ENCODE results near the gene RSBN1L.
"Not testable (repeated sequence)": the region's sequence is repeated elsewhere in the genome, so short reads cannot be mapped to it uniquely, and the experiment has no call there.

The RSBN1L gene

DNA sequence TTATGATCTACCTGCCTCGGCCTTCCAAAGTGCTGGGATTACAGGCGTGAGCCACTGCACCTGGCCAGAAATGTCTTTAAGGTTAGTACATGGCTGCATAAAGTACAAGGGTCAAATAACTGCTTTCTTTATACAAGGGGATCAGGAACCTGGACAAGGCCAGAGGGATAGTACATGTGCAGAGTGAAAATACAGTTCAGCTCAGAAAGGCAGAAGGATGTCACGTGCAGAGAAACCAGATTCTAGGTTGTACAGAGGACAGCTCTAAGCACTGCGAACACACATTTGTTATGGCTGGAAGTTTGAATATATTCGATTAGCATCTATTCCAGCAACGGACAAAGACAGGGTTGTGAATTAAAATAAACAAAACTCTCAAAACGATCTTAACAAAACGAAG, 6.0 kb upstream of the RSBN1L start:
- FAIRE-seq, result no peak

DNA sequence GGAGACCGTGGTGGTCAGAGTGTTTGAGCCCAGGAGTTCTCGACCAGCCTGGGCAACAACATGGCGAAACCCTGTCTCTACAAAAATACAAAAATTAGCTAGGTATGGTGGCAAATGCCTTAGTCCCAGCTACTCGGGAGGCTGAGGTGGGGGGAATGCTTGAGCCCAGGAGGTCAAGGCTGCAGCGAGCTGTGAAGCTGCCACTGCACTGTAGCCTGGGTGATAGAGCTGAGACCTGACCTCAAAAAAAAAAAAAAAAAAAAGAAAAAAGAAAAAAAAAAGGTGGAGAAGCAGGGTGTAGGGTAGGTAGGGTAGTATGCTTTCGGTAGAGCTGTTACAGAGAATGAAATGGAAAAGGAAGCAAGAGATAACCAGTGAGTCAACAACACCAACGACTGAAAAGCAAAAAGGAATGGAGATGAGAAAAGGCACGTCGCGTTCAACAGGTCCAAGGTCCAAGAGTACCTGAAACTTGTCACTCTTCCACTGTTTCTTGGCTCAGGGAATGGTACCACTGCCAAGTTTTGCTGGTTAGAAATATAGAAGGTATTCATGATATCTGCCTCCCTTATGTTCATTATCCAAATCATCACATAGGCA, 4.3 kb upstream of the RSBN1L start:
- FAIRE-seq, result no peak

DNA sequence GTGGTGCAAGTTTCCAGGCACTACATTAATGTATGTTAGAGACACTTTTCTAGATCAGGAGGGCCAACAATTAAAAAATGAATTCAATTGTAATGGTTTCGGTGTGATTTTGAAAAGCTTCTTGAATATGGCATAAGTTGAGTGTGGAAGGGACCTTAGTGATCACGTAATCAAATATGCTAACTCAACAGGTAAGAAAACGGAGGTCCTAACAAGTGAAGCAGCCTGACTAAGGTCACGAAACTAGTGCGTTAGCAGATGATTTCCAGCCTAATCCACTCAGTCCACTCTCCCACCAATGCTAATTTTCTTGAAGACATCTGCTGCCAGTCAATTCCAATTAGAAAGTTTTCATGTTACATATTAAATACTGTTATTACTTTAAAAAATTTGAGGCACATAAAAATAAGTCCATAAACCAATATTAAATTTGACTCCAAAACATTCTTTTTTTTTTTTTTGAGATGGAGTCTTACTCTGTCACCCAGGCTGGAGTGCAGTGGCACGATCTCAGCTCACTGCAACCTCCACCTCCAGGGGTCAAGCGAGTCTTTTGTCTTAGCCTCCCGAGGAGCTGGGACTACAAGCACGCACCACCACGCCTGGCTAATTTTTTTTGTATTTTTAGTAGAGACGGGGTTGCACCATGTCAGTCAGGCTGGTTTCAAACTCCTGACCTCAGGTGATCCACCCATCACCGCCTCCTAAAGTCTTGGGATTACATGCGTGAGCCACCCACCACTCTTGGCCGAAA, 2.3 kb upstream of the RSBN1L start:
- no peak for FAIRE-seq

DNA sequence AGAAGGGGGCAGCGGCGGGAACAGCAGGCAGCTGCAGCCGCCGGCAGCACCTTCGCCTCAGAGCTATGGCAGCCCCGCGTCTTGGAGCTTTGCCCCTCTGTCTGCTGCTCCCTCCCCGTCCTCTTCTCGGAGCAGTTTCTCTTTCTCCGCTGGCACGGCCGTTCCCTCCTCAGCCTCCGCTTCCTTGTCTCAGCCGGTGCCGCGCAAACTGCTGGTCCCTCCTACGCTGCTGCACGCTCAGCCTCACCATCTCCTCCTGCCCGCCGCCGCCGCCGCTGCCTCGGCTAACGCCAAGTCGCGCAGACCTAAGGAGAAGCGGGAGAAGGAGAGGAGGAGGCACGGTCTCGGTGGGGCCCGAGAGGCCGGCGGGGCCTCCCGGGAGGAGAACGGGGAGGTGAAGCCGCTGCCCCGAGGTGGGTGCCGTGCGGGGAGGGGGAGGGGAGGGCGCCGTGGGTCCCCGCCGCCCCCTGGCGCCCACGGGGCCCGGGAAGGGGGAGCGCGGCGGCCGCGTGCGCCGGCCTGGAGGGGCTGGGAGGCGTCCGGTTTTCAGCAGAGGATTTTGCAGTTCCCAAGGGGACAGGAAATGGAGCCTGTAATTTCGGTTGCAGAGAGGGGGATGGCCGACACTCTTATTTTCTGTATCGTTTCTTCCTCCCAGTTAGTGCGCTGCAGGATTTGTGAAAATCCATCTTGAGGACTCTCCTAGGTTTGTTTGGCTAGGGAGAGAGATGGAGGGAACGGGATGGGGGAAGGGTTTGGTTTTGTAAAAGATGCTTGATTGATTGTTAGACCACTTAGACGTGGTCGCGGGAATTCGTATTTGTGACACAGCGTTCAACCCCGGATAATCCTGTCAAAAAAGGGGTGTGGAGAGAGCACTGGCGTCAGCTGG, 630 bp downstream of the RSBN1L start:
- FAIRE-seq, result no peak

DNA sequence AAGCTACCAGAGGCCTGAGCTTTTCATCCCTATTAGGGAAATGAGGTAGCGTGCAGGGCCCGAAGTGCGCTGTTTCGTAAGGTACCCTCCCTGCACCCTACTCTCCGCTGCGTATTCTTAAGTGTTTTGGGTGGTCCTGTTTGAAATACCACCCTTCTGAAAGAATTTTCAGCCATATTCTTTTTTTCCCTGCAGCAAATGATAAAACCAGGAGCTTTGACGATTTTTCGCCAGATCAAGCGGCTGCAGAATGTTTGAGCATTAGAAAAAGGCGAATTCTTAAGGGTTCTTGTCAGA, 1.2 kb downstream of the RSBN1L start:
- no peak for FAIRE-seq

DNA sequence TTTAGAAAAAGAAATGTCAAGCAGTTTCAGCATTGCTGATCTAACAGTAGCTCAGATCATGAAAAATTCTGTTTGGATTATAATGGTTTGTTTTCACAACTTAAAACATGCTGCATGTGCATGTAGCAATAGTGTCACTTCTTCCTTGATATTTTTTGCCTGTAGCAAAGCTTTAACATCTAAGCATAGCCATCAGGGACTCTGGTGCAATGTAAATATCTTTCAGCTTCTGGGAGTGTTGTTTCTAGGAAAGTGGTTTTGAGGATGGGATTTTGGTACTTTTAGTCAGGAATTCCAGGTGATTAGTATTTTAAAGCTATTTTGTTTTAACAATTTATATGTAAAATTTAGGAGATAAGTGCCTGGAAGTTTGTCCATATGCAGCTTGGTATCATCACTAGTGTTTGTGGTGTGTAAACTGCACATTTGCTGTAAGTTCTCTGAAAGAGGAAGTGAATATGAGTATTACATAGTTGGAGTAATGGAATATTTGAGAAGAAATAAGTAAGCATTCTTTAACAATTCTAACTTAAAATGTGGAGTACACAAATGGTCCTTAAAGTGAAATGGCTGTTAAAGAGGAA, 1.9 kb downstream of the RSBN1L start:
- no peak for FAIRE-seq

DNA sequence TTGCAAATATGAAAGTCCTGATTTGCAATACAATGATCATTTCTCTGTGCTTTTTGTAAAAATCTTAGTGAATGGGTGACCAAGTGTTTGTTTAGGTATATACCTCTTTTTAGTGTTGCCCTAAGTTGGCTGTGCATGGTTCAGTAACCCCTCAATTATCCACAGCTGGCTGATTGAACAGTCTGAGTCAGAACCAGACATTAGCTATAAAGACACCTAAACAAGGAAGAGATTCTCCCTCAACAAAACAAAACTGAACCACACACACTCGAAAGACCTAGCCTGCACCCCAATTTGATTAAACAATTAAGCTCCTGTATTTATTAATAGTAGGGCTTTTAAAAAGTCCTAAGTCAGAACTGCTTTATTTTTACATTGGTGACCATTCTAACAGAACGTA, 2.8 kb downstream of the RSBN1L start:
- FAIRE-seq, result no peak

DNA sequence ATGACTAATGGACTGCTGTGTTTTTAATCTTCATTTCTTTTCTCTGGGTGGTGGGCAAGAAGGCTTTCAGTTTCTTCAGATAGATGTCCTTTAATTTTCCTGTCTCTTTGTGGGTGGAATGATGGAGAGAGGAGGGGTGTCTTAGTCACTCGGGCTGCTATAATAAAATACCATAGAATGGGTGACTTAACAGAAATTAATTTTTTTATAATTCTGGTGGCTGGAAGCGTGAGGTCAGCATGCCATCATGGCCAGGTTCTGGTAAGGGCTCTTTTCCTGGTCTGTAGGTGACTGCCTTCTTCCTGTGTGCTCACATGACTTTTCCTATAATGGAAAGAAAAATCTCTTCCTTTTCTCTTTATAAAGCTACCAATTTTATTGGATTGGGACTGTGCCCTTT, 6.3 kb downstream of the RSBN1L start:
- FAIRE-seq, result no peak

DNA sequence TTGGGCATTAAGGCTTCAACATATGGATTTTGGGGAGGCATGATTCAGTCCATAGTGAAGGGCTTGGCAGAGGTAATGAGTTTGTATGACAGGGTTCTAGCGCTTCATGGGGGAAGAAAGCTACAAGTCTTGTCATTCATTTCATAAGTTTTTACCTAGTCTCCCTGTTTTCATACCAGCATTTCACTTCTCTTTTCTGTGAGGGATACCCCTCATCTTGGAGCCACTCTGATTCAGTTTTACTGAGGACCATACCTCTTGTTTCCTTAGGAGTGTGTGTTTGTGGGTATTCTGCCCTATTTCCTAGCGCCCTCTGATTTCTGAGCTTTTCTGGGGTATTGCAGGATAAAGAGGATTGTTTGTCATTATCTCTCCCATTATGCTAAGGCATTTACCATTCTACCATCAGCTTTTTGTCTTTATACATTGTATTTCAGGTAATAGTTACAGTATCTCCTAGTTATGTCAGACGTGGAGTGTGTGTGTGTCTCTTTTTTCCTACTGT, 6.8 kb downstream of the RSBN1L start:
- FAIRE-seq, result no peak

DNA sequence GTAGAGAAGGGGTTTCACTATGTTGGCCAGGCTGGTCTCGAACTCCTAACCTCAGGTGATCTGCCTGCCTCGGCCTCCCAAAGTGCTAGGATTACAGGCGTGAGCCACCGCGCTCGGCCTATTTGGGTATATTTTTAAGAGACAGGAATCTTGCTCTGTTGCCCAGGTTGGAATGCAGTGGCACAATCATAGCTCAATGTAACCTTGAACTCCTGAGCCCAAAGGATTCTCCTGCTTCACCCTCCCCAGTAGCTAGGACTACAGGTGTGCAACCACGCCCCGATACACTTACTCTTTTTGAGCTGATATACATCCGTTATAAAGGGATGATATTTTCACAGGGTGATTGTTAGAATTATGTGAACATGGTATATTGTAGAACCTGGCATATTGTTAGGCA, 7.4 kb downstream of the RSBN1L start:
- FAIRE-seq, result not testable (repeated sequence)

DNA sequence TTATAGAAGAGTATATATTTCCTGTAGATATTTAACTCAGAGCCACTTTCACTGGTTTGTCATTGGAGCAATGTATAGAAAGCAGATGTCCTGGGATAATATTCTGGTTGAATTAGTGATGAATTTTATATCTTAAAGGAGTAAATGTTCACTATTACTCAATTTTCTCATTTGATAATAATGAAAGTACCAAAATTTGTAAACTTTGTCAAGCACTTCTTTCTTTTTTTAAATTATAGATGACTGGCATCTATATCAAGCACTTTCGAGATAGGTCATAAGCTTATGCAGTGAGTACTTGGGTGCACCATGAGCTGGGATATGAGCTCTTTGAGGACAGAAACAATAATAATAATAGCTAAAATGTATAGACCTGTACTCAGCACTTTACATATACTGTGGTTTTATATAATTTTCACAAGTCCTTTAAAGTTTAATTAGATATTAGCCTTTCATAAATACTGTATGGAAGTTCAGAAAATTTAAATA, 11.3 kb downstream of the RSBN1L start:
- FAIRE-seq, result no peak

DNA sequence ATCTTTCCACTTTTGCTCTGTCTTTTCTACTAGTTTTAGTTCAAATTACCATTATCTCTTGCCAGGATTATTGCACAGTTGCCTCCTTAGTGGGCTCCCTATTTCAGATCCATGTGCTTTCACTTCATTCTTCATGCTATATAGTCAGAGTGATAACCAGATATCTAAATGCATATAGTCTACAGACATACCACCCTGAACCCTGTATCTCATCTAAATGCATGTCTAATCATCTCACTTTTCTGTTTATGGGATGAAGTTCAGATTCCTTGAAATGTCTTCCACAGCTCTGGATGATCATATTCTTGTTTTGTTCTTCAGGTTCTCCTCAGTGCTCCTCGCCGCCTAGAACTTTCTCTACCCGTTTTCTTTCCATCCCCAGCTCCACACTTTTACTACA, 13.8 kb downstream of the RSBN1L start:
- no peak for FAIRE-seq

DNA sequence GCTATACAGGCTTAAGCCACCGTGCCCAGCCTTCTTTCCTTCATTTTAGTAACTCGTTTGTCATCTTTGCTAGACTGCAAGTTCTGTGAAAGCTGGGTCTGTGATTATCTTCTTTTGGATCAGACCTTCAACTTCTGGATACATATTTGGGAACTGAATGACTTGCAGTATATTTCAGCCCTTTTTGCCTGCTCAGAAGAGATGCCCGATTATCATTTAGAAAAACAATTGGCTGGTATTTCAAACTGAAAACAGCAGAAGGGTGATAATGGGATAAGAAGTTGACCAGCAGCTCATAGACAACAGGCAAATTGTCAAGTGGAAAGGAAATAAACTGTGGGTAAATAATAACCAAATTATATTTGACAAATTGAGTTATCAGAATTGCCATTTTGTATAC, 14.6 kb downstream of the RSBN1L start:
- no peak for FAIRE-seq

DNA sequence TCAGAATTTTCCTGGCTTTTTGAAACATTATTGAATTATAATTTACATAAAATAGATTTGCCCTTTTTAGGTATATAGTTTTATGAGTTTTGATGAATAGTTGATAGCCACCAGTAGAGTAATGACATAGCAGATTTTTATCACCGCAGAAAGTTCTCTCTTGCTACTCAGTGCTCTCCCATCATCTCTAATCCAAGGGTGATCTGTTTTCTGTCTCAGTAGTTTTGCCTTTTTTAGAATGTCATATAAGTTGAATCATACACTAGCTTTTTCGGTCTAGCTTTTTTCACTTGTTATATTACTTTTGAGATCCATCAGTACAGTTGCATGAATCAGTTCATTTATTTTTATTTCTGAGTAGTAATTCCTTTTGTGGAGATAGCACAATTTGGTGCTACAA, 17.9 kb downstream of the RSBN1L start:
- no peak for FAIRE-seq

DNA sequence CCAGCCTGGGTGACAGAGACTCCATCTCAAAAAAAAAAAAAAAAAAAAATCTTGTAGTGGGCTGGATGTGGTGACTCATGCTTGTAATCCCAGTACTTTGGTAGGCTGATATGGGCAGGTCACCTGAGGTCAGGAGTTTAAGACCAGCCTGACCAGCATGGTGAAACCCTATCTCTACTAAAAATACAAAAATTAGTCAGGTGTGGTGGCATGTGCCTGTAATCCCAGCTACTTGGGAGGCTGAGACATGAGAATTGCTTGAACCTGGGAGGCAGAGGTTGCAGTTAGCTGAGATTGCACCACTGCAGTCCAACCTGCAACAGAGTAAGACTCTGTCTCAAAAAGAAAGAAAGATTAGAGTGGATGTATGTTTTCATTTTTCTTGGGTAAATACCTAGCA, 18.7 kb downstream of the RSBN1L start:
- not testable (repeated sequence) for FAIRE-seq

DNA sequence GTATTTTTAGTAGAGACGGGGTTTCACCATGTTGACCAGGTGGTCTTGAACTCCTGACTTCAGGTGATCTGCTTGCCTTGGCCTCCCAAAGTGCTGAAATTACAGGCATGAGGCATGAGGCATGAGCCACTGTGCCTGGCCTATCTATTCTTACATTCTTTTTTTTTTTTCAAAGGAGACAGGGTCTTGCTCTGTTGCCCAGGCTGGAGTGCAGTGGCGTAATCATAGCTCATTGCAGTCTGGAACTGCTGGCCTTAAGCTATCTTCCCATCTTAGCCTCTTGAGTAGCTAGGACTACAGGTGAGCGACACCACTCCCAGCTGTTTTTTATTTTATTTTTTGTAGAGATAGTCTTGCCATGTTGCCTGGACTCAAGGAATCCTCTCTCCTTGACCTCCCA, 20.5 kb downstream of the RSBN1L start:
- FAIRE-seq, result no peak

DNA sequence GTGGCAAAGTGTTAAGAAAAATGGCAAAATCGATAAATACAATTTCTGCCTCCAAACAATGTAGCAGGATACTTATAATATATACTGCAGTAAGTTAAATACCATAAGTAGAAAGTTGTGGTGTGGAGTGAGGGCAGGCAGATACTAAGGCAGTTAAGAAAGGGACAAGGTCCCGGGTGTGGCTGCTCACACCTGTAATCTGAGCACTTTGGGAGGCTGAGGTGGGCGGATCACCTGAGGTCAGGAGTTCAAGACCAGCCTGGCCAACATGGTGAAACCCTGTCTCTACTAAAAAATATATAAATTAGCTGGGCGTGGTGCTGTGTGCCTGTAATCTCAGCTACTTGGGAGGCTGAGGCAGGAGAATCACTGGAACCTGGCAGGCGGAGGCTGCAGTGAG, 21.3 kb downstream of the RSBN1L start:
- not testable (repeated sequence) for FAIRE-seq

DNA sequence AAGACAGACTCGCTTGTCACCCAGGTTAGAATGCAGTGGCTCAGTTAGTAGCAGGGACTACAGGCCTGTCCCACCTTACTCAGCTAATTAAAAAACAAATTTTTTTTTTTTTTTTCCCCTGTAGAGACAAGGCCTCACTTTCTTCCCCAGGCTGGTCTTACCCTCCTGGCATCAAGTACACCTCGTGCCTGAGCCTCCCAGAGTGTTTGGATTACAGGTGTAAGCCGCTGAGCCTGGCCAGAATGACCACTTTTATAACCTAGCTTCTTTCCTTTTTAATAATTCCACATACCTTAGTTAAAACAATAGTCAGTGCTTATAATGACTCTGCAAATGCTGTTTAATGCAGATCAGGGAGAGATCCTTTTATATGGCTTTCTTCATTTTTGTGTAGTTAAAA, 31.3 kb downstream of the RSBN1L start:
- no peak for FAIRE-seq

DNA sequence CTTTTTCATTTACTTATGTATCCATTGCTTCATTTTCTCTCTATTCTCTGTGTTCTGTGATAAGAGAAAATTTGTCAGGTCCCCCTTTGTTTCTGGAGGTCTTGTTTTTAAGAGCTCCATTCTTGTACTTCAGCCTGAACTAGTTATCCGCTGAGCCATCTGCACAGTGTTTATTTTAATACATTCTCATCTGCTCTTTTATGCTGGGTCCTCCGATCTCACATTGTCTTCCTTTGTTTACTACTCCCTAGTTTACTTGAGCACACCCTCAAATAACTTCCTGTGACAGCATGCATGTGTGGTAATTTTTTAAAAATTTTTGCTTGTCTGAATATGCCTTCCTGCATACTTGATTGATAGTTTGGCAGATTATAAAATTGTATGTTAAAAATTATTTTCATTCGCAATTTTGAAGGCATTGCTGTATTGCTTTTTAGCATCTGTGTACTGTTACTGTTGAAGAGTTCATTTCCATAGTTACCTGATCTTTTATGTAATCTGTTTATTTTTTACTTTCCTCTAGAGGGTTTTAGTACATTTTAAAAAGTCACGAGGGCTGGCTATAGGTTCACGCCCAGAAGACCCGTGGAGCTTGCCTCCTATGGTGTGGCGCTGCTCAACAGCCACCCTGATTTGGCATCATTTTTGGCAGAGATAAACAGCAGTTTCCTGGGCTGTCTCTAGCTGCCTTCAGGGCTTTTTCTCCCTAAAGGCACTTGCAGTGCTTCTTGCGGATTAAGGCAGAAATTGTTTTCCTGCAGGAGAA, 31.9 kb downstream of the RSBN1L start:
- no peak for FAIRE-seq

DNA sequence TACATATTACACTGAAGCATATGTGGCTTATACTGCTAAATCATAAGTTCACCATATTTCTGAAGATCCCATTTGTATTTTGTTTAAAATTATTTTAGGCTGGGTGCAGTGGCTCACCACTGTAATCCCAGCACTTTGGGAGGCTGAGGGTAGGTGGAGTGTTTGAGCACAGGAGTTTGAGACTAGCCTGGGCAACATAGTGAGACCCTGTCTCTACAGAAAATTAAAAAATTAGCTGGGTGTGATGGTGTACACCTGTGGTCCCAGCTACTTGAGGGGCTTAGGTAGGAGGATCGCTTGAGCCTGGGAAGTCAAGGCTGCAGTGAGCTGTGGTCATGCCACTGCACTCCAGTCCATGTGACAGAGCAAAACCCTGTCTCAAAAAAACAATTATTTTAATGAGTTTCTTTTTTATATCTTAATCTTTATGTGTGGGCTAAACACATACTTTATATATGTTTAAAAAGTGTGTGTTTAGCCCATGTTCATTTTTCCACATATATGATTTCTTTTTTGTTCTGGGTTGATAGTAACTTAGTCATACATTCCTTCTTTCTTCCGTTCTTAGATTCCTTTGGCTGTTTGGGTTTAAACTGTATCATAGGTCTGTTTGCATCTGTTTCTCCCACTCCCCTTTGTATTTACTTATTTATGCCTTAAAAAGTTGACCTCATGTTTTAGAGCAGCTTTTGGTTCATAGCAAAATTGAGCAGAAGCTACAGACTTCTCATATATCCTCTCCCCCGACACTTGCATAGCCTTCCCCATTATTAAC, 33.5 kb downstream of the RSBN1L start:
- no peak for FAIRE-seq

DNA sequence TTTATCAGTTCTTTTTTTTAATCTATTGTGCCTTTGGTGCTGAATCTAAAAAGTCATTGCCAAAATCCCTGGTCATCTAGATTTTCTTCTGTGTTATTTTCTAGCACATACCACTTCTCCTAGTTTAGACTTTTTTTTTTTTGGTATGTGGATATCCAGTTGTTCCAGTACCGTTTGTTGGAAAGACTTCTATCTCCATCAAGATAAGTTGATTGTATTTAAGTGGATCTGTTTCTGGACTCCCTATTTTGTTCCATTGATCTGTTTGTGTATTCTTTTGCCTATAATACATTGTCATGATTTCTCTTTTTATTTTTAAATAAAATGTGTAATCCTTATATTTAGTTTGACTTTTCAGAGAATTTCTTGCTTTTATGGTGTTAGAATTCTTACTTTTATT, 35.5 kb downstream of the RSBN1L start:
- no peak for FAIRE-seq

Measured in TTC549 (cell line).